HG03439 (cell line): ENCODE data around the gene HCN2.
"Not testable (repeated sequence)": the region's sequence is repeated elsewhere in the genome, so short reads cannot be mapped to it uniquely, and the experiment has no call there.

ENCODE experiments used
- ATAC-seq: cut with Tn5 transposase; IDR thresholded peaks from one replicate; pipeline ENCODE4 v1.9.1; 2021; ENCODE audit warnings: mild to moderate bottlenecking, moderate library complexity; ENCODE audit not compliant: unreplicated experiment

The HCN2 gene

GRCh38 chr19:617551-618246, 28.0 kb downstream of the HCN2 start:
- no peak for ATAC-seq

GRCh38 chr19:618247-618619, 28.6 kb downstream of the HCN2 start:
- no peak for ATAC-seq

GRCh38 chr19:618674-619285, 29.1 kb downstream of the HCN2 start:
- ATAC-seq: no peak

DNA sequence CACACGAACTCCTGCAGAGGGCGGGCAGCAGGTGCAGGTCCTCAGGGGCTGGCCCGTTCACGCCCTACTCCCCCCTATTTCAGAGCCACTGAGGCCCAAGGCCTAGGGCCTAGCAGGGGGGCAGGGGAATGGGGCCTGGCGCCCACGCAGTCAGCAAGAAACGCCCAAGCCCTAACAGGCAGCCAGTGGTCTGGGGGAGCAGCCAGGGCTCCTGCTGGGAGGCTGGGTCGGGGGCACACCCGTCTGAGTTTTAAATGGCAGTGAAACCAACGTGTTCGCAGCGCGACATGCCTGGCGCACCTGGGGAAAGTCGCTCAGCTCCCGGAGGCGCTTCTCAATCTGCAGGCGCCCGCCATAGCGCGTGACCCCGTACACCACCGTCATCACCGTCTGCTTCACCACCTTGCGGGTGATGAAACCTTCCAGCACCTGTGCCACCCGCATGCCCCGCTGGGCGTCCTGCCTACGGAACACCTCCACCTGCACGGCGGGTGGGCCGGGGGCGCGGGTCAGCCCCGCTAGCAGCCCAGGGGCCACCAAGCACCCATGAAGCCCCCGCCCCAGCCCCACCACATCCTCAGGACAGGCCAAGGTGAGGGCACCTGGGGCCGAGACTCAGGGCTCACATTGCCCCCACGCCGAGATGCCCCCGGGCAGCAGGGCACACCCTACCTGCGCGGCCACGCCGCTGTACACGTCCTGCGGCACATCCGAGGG, 29.8 kb downstream of the HCN2 start:
- ATAC-seq: no peak

DNA sequence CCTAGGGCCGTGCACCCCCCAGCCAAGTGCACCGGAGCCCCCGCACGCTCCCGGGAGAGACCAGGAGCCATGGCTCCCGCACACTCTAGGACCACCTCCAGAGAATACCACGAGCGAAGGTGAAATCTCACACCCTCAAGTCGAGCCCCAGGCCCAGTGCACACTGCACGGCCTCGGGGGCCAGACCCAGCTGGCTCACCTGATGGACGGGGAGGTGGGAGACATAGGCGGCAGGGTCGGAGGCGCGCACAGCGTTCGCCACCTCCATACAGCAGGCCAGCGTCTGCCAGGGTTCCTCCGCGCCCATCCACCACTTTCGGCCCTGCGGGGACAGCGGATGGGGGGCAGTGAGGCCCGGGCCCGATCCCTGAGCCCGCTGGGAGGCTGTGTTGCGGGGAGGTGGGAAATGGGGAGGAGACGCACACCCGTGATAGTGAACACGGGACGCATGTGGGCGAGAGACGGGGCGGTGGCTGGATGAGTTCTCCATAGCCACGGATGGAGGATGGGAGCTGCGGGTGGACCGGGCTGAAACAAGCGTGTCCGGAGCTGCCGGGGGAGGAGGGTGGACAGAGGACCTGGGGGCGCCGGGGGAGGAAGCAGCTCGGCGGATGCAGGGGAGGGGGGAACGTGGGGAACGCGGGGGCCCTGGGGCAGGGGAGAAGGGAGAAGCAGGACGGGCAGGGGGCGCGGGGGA, 30.6 kb downstream of the HCN2 start:
- ATAC-seq: no peak

DNA sequence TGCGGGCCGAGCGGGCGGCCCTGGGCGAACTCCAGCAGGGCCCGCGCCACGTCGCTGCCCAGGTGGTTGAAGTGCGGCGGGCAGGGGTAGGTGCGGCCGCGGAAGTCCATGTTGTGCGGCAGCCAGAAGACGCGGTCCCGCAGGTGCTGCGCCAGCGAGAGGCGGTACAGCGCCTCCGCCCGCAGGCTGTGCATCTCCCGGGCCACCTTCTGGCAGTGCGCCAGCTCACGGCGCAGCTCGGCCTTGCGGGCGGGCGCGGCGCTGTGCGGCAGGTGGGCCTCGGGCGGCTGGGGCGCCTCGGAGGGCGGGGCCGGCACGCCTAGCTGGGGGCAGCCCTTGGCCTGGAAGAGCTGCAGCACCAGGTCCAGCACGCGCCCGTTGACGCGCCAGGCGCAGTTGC, 31.5 kb downstream of the HCN2 start:
- not testable (repeated sequence) for ATAC-seq

DNA sequence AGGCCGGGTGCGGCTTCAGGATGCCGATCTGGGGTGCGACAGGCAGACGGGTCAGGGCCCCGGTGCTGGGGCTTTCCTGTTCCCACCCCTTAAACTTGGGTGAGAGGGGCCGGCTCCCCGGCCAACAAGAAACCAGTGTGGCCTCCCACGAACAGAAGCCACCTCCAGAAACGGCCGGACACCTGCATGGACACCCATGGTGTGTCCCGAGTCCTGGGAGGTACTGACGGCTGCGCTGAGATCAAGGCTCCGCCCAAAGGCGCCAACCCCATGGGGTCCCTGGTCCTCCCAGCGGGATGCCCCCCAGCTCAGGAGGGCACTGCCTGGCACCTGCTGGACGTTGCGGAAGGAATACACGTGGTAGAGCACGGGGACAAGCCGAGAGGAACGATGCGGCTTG, 32.1 kb downstream of the HCN2 start:
- ATAC-seq: no peak

DNA sequence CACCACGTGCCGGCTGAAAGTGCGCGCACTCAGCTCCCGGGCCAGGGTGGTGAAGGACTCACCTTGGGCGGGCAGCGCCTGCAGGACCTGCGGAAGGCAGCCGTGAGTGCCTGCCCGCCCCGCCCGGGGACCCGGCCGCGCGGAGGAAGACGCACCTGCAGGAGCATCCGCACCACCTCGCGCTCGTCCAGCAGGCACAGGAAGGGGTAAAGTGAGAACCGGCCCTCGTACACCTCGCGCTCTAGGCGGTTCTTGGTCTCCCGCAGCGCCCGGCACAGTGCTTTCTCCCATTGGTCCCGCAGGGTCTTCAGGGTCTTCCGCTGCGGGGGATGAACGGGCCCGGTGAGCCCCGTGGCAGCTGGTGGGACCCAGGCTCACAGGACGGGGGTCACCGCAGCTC, 33.0 kb downstream of the HCN2 start:
- ATAC-seq: no peak

GRCh38 chr19:623175-623916, 33.7 kb downstream of the HCN2 start:
- no peak for ATAC-seq

GRCh38 chr19:623974-624373, 34.3 kb downstream of the HCN2 start:
- no peak for ATAC-seq

DNA sequence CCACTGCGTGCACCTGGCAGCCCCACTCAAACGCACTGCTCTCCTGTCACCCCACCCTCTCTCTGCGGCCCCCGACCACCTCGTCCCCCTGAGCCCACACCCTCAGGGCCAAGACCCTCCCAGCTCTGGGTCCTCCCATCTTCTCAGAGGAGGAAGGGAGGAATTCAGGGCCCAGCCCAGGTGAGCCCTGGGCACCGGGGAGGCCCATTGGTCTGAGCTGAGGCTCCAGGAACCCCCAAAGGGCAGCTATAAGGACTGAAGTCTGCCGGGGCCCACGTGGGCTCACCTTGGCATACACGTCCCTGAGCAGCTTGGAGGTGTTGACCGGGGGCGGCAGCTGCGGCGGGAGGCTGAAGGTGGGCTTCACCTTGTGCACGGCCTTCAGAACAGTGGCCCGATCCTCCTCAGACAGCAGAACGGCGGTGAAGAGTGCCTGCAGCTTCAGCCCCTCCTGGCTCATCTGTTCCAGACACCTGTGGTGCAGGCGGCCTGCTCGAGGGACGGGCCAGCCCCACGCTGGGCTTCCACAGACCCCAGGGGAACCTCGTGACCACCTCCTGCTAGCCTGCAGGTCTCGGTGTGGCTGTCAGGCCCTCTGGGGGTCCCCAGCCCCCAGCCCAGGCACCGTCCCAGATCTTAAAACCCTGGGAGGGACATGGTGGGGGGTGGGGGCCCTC, 34.9 kb downstream of the HCN2 start:
- no peak for ATAC-seq

- ATAC-seq: no peak
Observed at GRCh38 chr19:625257-625656, 35.6 kb downstream of the HCN2 start.

- not testable (repeated sequence) for ATAC-seq
Observed at GRCh38 chr19:626566-626965, 36.9 kb downstream of the HCN2 start.

DNA sequence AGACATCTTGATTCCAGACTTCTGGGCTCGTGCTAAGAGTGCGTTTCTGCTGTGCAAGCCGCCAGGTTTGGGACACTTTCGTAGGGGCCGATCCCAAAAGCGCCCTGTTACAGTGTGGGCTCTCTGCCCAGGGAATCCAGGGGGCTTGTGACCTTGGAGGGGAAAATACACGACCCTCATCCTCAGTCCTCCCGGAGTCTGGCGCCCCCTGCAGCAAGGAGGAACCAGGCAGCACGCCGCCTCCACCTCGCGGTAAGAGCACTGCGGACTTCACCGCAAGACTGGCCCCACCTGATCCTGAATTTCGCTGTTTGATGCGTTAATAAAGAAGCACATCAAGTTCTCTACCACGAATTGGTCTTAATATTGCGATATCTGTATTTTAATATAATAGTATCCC, 38.5 kb downstream of the HCN2 start:
- ATAC-seq: no peak

GRCh38 chr19:629515-629914, 39.8 kb downstream of the HCN2 start:
- ATAC-seq: not testable (repeated sequence)

DNA sequence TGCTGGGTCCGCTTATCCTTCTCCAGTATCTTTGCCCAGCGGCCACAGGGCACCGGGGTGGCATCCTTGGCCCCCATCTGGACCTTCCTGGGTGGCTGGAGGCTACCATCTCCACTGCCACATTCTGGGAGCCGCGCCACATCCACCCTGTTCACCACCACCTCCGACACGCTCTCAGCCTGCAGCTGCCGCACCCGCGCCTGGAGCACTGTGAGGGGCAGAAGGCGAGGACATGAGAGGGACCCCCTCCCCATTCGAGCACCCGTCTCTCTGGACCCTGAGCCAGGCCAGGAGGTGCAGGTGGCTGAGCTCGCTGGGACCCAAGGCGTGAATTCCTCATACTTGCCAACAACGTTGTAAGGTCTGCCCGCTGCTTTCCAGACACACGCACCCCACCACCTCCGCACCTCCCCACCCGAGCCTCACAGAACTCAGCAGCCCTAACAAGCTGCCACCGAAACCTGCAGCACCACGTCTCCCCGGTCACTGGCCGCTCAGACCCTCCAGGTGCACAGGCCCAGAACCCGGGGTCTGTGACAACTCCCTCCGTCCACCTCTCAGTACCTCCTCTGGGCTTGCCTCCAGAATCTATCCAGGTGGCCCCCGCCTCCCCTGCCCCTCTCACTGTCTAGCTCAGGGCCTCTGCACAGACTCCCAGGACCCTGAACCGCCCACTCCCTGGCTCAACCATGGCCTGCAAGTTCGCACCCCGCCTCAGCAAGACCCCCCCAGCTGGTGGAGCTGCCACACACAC, 40.5 kb downstream of the HCN2 start:
- ATAC-seq: no peak

- ATAC-seq: peak; percentile 27
Observed at GRCh38 chr19:632579-633067, 42.9 kb downstream of the HCN2 start.

DNA sequence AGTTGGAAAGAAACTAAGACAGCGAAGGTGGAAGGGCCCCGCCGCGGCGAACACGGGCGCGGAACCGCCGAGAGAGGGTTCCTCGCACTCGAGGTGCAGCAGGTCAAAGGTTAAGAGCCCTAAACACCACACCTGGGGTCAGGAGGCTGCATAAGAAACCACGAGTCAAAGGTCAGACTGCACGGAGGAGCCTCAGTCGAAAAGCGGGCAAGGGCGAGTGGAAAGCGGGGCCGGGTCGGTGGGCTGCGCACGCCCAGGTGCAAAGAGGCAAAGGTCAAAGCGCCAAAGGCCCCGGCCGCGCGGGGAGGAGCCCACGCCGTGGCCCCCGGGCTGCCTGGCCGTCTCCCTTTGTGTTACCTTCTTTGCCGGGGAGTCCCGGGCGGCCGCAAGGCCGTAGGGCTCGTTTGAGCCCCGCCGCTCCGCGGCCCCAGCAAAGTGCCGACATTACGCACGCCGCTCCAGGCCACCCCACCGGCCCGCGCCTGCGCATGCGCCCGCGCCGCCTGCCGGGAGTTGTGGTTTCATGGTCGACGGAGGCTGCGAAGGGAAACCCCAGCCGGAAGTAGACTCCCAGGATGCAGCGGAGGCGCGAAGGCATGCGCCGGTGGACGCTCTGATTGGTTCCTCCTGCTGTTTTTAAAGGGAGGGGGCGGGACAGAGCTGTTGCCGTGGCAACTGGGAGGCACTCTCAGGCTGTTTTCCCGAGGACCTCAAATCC, 43.5 kb downstream of the HCN2 start, which contains the start of gene POLRMT:
Gene POLRMT, minus strand, starts transcription at position 470 of the 718 bp plus-strand sequence. Its CDS starts 25 bp downstream, at position 445.
- ATAC-seq: peak; percentile 74
